Measurements from ENCODE around the gene CENPF. TPM values are rescaled to one million over a fixed set of nuclear protein-coding genes. Genes with fewer than 3 reads are reported as not detected.

Gene CENPF
- total RNA-seq, 1 donor from 2014 or later, result 254 TPM

DNA sequence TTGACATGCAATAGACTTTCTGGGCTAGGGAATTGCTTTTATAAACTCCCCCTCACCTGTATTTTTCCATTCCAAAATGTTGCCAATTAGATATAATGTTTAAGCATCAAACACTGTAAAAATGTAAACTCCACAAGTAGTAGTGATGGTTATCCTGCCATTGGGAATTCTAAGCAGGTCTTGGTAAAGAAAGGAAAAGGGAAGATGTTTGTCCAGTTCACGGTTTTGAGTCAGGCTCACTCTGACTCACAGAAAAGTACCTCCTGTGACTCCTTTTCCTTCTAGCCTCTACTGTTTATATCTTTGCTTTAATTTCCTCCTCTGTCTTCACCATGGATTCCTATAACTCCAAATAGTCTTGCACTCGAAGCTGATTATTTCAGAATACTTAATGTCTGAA lies 32.6 kb upstream of the CENPF start:
- TF ChIP-seq EZH2phosphoT487 (IDR thresholded peaks at IDR 0.05) (no peak), EZH2 (IDR thresholded peaks at IDR 0.05) (no peak)
- TF ChIP-seq, protein P1, sequence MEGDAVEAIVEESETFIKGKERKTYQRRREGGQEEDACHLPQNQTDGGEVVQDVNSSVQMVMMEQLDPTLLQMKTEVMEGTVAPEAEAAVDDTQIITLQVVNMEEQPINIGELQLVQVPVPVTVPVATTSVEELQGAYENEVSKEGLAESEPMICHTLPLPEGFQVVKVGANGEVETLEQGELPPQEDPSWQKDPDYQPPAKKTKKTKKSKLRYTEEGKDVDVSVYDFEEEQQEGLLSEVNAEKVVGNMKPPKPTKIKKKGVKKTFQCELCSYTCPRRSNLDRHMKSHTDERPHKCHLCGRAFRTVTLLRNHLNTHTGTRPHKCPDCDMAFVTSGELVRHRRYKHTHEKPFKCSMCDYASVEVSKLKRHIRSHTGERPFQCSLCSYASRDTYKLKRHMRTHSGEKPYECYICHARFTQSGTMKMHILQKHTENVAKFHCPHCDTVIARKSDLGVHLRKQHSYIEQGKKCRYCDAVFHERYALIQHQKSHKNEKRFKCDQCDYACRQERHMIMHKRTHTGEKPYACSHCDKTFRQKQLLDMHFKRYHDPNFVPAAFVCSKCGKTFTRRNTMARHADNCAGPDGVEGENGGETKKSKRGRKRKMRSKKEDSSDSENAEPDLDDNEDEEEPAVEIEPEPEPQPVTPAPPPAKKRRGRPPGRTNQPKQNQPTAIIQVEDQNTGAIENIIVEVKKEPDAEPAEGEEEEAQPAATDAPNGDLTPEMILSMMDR (IDR thresholded peaks at IDR 0.05), result no peak
- H3K27me3 ChIP-seq, result no peaks in the 10 kb centered on the region
- Mint-ChIP-seq H3K4me1 (no peaks in the 10 kb centered on the region), H3K9me3 (no peaks in the 10 kb centered on the region), H3K36me3 (no peaks in the 10 kb centered on the region), H3K4me3 (no peak overlapping the region), H3K27ac (no peak overlapping the region), H3K27me3 (ENCODE audit: insufficient read depth, low read depth) (peaks cover 6% of the 10 kb centered on the region)
- H3K4me3 ChIP-seq, result no peak overlapping the region
- no peaks in the 10 kb centered on the region for H3K36me3 ChIP-seq
- H3F3A ChIP-seq (ENCODE audit: low read depth), result no peaks in the 10 kb centered on the region
- H3K27ac ChIP-seq, result no peak overlapping the region
- H2AFZ ChIP-seq (replicated peaks), result no peak overlapping the region
- H3K9me3 ChIP-seq (ENCODE audit: low read depth), result no peaks in the 10 kb centered on the region
- H4K20me1 ChIP-seq (ENCODE audit: low read depth), result no peaks in the 10 kb centered on the region
- DNase-seq (ENCODE audit: low spot score), result no peak
- H3K4me1 ChIP-seq, result no peaks in the 10 kb centered on the region
- no peak overlapping the region for H3K4me2 ChIP-seq
- no peak overlapping the region for H3K9ac ChIP-seq
- H3K79me2 ChIP-seq (ENCODE audit: low read depth), result no peaks in the 10 kb centered on the region

DNA sequence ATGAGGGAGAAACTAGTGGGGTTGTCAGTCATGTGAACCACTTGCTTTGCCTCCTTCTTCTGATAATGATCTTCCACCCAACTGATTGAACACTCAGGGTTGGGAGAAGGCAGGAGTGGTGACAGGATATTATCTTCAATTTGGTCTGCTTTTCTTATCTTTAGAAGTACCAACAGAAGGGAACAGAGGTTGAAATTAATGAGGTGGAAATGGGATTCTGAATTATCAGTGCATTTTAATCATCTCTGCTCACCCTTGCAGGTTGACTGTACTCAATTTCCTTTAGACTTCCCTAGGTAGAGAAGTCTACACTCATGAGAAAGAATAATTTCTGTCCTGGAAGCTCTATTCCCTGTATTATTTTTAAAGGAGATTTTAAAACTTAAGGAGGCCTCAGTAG lies 31.7 kb upstream of the CENPF start:
- Mint-ChIP-seq H3K36me3 (peaks cover 4% of the 10 kb centered on the region), H3K27ac (no peak overlapping the region), H3K9me3 (peaks cover 6% of the 10 kb centered on the region), H3K27me3 (ENCODE audit: insufficient read depth, low read depth) (peaks cover 6% of the 10 kb centered on the region), H3K4me3 (no peak overlapping the region), H3K4me1 (no peaks in the 10 kb centered on the region)
- H3F3A ChIP-seq (ENCODE audit: low read depth), result no peaks in the 10 kb centered on the region
- H3K79me2 ChIP-seq (ENCODE audit: low read depth), result no peaks in the 10 kb centered on the region
- H4K20me1 ChIP-seq (ENCODE audit: low read depth), result no peaks in the 10 kb centered on the region
- no peak overlapping the region for H3K4me3 ChIP-seq
- no peaks in the 10 kb centered on the region for H3K4me1 ChIP-seq
- H3K36me3 ChIP-seq, result no peaks in the 10 kb centered on the region
- H3K9ac ChIP-seq, result no peak overlapping the region
- TF ChIP-seq EZH2 (IDR thresholded peaks at IDR 0.05) (no peak), EZH2phosphoT487 (IDR thresholded peaks at IDR 0.05) (no peak)
- TF ChIP-seq, protein P1 (IDR thresholded peaks at IDR 0.05), result no peak
- H3K27ac ChIP-seq, result no peak overlapping the region
- peaks cover 4% of the 10 kb centered on the region for H3K9me3 ChIP-seq (ENCODE audit: low read depth)
- no peak for DNase-seq (ENCODE audit: low spot score)
- no peak overlapping the region for H3K4me2 ChIP-seq
- no peak overlapping the region for H2AFZ ChIP-seq (replicated peaks)
- H3K27me3 ChIP-seq, result no peaks in the 10 kb centered on the region

DNA sequence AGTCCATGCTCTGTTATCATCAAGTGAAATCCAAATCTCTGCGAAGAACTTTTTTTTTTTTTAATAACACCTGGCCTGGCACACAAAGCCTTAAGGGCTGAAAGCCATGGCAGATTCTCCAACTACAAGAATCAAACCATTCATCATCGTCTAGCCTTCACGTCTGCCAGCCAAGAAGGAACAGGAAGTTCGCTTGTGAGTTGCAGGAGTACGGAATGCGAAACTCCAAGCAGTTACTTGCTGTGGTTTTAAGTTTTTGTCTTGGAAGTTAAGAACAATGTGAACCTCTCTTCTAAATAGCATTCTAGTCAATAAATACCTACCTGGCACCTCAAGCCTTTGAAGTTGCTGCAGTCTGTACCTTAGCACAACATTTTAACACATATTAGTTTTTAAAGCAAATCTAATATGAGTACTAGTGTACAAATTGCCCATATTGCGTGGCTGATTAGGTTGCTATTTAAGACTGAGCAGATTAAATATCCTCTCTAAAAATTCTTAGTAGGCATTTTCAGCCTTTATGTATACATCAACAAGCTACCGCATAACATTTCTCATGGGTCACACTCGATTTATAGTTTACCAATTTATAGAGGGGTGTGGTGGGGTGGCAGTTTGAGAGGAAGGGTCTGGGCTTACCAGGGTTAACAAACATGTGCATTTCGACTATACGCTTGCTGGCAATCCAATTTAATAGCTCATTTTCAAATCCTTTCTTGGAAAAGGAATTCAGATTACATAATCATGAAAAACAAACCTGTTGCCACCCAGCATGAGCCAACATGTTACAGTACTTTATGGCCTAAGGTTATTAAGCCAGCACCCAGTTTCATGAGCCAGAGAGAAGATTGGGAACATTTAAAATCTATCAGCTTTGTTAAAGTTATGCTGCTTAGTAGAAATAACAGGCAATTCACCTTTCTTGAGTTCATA lies 29.3 kb upstream of the CENPF start:
- H3K36me3 ChIP-seq, result no peaks in the 10 kb centered on the region
- no peak overlapping the region for H3K4me3 Mint-ChIP-seq
- no peak overlapping the region for H3K4me3 ChIP-seq
- no peaks in the 10 kb centered on the region for H3F3A ChIP-seq (ENCODE audit: low read depth)
- peaks cover 4% of the 10 kb centered on the region for H3K36me3 Mint-ChIP-seq
- DNase-seq (ENCODE audit: low spot score), result no peak
- H3K4me1 ChIP-seq, result no peaks in the 10 kb centered on the region
- H3K4me1 Mint-ChIP-seq, result no peaks in the 10 kb centered on the region
- H3K27me3 Mint-ChIP-seq (ENCODE audit: insufficient read depth, low read depth), result peaks cover 9% of the 10 kb centered on the region
- H3K27me3 ChIP-seq, result no peaks in the 10 kb centered on the region
- no peak for TF ChIP-seq EZH2 (IDR thresholded peaks at IDR 0.05)
- TF ChIP-seq, protein P1 (IDR thresholded peaks at IDR 0.05), result no peak
- TF ChIP-seq EZH2phosphoT487 (IDR thresholded peaks at IDR 0.05), result no peak
- no peaks in the 10 kb centered on the region for H3K79me2 ChIP-seq (ENCODE audit: low read depth)
- H3K27ac Mint-ChIP-seq, result no peak overlapping the region
- no peak overlapping the region for H3K9ac ChIP-seq
- no peak overlapping the region for H3K27ac ChIP-seq
- H3K9me3 Mint-ChIP-seq, result peaks cover 18% of the 10 kb centered on the region
- no peak overlapping the region for H3K4me2 ChIP-seq
- H2AFZ ChIP-seq (replicated peaks), result no peak overlapping the region
- H4K20me1 ChIP-seq (ENCODE audit: low read depth), result no peaks in the 10 kb centered on the region
- peaks cover 10% of the 10 kb centered on the region for H3K9me3 ChIP-seq (ENCODE audit: low read depth)
